ENCODE measurements around the gene CHORDC1.

The CHORDC1 gene

GRCh38 chr11:90192869-90193582, 29.8 kb downstream of the CHORDC1 start:
- no peaks in the 10 kb centered on the region for H3K9me3 Mint-ChIP-seq
- H3K4me1 Mint-ChIP-seq, result no peaks in the 10 kb centered on the region
- peaks cover 20% of the 10 kb centered on the region for H3K36me3 Mint-ChIP-seq (ENCODE audit: low read depth)
- no peak overlapping the region for H3K4me3 Mint-ChIP-seq
- no peaks in the 10 kb centered on the region for H3K27me3 Mint-ChIP-seq (ENCODE audit: low read depth, poor library complexity)
- no peak for TF ChIP-seq CTCF (IDR thresholded peaks at IDR 0.05)
- no peak for DNase-seq
- H3K27ac Mint-ChIP-seq, result no peak overlapping the region

- no peak for TF ChIP-seq CTCF (IDR thresholded peaks at IDR 0.05)
- no peaks in the 10 kb centered on the region for H3K4me1 Mint-ChIP-seq
- no peak for DNase-seq
- no peak overlapping the region for H3K4me3 Mint-ChIP-seq
- no peaks in the 10 kb centered on the region for H3K27me3 Mint-ChIP-seq (ENCODE audit: low read depth, poor library complexity)
- H3K36me3 Mint-ChIP-seq (ENCODE audit: low read depth), result peaks cover 20% of the 10 kb centered on the region
- H3K9me3 Mint-ChIP-seq, result no peaks in the 10 kb centered on the region
- H3K27ac Mint-ChIP-seq, result no peak overlapping the region
These were observed 33.8 kb downstream of the CHORDC1 start for GRCh38 chr11:90189011-90189410.

- H3K9me3 Mint-ChIP-seq, result no peaks in the 10 kb centered on the region
- H3K36me3 Mint-ChIP-seq (ENCODE audit: low read depth), result peaks cover 28% of the 10 kb centered on the region
- H3K4me1 Mint-ChIP-seq, result no peaks in the 10 kb centered on the region
- no peak overlapping the region for H3K27ac Mint-ChIP-seq
- TF ChIP-seq CTCF (IDR thresholded peaks at IDR 0.05), result no peak
- no peaks in the 10 kb centered on the region for H3K27me3 Mint-ChIP-seq (ENCODE audit: low read depth, poor library complexity)
- no peak overlapping the region for H3K4me3 Mint-ChIP-seq
- DNase-seq, result no peak
These were observed 35.0 kb downstream of the CHORDC1 start for GRCh38 chr11:90187839-90188238.

GRCh38 chr11:90179923-90180322, 42.9 kb downstream of the CHORDC1 start:
- TF ChIP-seq CTCF (IDR thresholded peaks at IDR 0.05), result no peak
- Mint-ChIP-seq H3K27ac (no peak overlapping the region), H3K4me1 (no peaks in the 10 kb centered on the region), H3K4me3 (no peak overlapping the region), H3K9me3 (no peaks in the 10 kb centered on the region), H3K36me3 (ENCODE audit: low read depth) (peaks cover 37% of the 10 kb centered on the region), H3K27me3 (ENCODE audit: low read depth, poor library complexity) (no peaks in the 10 kb centered on the region)
- no peak for DNase-seq

- no peaks in the 10 kb centered on the region for H3K27me3 Mint-ChIP-seq (ENCODE audit: low read depth, poor library complexity)
- no peak for TF ChIP-seq CTCF (IDR thresholded peaks at IDR 0.05)
These were observed 44.1 kb downstream of the CHORDC1 start for GRCh38 chr11:90178751-90179150.

GRCh38 chr11:90176069-90176468, 46.8 kb downstream of the CHORDC1 start:
- Mint-ChIP-seq H3K36me3 (ENCODE audit: low read depth) (peaks cover 30% of the 10 kb centered on the region), H3K27ac (no peak overlapping the region), H3K9me3 (no peaks in the 10 kb centered on the region), H3K4me3 (no peak overlapping the region), H3K4me1 (no peaks in the 10 kb centered on the region), H3K27me3 (ENCODE audit: low read depth, poor library complexity) (no peaks in the 10 kb centered on the region)
- no peak for TF ChIP-seq CTCF (IDR thresholded peaks at IDR 0.05)
- no peak for DNase-seq

More at GRCh38 chr11:90178751-90179150, 44.1 kb downstream of the CHORDC1 start:
- Mint-ChIP-seq H3K36me3 (ENCODE audit: low read depth) (peaks cover 35% of the 10 kb centered on the region), H3K4me3 (no peak overlapping the region), H3K9me3 (no peaks in the 10 kb centered on the region), H3K27ac (no peak overlapping the region), H3K4me1 (no peaks in the 10 kb centered on the region)
- DNase-seq, result no peak

All from nephron progenitor cell (in vitro differentiated cells).